Skin epidermis (tissue), 12 donors: Measurements from ENCODE around the gene MSI2.
A peak's percentile ranks its signal among the peaks of the same experiment; 100 is the strongest.

Experiments used
- H3K27ac ChIP-seq, 21 experiments: fragments of 200-600 bp; sonication (generic) in 11 of 21; one replicate each; pipeline ENCODE4 v1.5.0; 2020; ENCODE audit warnings: mild to moderate bottlenecking in 3 of 21, inconsistent platforms in 2 of 21, moderate library complexity in 2 of 21
- H3K4me3 ChIP-seq, 7 experiments: fragments of 200-600 bp; sonication (generic) in 2 of 7; one replicate each; pipeline ENCODE4 v1.5.0; 2020; ENCODE audit warnings: inconsistent platforms in 2 of 7, mild to moderate bottlenecking in 2 of 7, moderate library complexity in 1 of 7

MSI2 gene

DNA sequence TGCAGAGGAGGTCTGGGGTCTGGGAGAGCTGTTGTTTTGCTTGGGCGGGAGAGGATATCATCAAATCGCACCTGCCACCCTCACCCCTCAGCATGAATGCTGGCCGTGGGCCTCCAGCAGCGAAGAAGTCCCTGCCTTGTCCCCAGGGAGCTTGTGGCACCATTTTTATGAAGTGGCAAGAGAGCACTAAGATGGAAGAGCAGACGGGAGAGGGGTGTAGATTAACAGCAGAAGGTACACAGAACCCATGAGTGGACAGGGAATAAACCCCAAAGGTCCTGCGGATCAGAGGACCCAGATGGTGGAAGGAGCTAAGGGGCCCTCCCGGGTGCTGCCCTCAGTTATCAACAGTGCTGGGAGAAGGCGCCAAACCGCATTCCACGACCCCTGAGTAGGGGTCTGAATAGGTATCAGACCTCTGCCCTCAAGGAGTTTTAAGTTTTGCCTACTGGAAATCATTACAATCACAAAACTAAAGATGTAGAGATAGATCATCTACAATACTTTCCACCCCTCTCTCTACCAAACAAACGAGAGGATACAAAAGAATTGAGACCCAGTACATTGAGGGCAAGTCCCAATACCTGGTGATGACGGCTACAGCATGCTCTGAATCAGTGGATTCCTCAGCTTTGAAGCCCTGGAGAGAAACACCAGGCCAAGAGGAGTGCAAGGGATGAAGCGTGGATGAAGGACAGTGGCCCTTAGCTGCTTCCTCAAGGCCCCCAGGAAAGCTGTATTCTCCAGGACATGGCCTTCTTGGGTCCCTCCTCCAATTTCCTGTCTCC, 428.6 kb downstream of the MSI2 start:
- Histone ChIP-seq H3K4me3 (no peak overlapping the region), H3K27ac (no peak overlapping the region)

DNA sequence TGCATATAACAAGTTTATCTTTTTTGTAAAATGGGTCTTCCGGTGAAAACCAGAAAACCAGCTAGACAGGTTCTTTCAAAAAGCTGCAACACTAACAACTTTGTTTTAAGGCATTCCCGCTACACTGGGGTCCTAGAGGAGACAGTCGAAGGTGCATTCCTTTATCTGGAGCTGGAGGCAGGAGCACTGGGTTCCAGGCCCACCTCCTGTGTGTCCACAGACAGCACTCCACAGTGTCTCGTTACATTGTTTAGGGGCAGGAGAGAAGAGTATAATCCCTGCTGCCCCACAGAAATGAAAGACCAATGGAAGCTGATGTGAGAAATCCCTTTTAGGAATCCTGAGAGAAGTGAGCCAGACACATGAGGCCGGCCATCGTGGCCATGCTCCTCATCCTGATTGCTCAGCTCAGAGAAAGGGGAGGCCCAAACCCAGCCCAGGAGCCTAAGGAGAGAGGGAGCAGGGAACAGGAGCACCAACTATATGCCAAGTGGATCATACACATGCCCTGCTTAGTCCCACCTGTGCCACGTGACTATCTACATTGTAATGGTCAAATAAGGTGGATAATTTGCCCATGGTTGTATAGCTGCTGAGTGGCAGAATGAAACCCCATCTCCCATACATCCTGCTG, 429.3 kb downstream of the MSI2 start:
- no peak overlapping the region for H3K27ac ChIP-seq

DNA sequence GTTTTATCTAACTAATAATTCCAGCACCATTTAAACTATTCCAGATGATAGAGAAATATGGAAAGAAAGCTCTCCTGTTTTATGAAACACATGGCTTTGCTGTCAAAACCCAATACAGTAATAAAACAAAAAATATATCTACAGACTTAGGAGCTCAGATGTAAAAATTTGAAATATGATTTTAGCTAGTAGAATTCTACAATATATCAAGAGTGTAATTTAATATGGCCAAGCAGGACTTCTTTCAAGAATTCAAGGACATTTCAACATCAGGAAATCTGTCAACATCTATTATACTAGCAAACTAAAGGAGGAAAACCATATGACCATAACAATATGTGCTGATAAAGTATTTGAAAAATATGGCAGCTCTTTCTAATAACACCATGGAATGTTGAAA, 431.3 kb downstream of the MSI2 start:
- H3K27ac ChIP-seq: no peak overlapping the region
- no peak overlapping the region for H3K4me3 ChIP-seq

More for the DNA sequence above, 429.3 kb downstream of the MSI2 start:
- no peak overlapping the region for H3K4me3 ChIP-seq

DNA sequence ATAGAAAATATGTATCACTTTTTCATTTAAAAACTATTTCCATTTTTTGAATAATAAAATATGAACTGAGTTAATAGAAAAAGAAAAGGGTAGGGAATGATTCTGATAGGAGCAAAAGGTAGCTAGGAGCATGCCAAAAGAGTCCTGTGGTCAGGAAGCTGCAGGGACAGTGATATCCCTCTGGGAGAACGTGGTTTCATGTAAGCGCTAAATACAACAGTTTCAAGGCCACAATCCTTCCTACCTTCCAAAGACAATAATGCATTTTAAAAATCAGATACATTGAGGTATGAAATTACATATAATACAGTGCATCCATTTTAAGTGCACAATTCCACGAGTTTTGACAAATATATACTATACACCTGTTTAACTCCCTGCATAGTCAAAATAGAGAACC, 432.9 kb downstream of the MSI2 start:
- Histone ChIP-seq H3K4me3 (no peak overlapping the region), H3K27ac (no peak overlapping the region)

DNA sequence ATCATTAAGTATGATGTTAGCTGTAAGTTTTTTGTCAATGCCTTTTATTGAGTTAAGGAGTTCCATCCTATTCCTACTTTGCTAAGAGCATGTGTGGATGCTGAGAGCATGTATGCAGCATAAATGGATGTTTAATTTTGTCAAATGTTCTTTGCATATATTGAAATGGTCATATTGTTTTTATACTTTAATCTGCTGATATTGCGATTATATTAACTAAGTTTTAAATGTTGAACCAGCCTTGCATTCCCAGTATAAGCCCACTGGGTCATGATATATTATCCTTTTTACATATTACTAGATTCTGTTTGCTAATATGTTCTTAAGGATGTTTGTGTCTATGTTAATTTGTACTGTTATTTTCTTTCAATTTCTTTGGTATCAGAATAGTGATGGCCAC, 435.6 kb downstream of the MSI2 start:
- Histone ChIP-seq H3K27ac (no peak overlapping the region), H3K4me3 (no peak overlapping the region)

DNA sequence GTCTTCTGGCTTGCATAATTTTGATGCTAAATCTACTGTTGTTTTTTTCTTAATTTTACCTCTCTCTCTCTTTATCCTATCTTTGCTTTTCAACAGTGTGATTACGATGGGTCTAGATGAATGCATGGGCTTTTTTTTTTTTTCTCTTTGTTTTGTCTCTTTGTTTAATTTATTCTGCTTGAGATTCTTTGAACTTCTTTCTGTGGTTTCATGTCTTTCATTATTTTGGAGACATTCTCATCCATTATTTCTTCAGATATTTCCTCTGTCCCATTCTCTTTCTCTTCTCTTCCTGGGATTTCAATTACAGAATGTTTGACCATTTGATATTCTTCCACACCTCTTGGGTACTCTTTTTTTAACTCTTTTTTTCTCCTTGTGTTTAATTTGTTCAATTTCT, 436.4 kb downstream of the MSI2 start:
- Histone ChIP-seq H3K27ac (no peak overlapping the region), H3K4me3 (no peak overlapping the region)

DNA sequence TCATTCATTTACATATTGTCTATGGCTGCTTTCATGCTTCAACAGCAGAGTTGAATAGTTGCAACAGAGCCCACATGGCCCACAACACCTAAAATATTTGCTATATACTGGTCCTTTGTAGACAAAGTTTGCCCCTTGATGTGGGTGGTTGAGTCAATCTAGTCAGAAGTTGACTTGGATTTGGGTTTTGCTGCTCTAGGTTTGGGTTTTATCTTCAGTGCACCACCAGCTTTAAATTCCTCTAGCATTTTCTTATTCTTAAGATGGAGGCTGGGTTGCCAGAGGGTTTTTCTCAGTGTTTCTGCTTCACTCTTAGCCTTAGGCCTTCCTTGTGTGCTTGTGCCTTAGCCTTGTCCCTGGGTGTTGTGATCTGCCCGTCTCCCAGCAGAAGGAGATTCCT, 437.7 kb downstream of the MSI2 start:
- Histone ChIP-seq H3K27ac (no peak overlapping the region), H3K4me3 (no peak overlapping the region)

DNA sequence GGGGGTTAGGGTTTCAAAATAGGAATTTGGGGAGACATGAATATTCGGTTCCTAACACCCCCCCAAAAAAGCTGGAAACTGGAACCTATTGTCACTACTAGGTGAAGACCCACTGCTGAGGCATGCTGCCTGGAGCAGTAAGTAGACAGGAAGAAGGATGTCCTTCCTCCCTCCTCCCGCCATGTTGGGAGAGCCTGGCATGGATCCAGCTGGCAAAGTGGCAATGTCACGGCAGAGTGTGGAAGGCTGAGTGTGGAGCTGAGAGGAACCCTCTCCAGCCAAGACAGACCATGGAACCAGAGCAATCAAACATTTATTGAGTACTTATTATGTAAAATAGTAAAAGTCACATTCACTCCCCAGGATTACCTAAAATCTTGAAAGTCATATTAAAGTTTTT, 439.7 kb downstream of the MSI2 start:
- no peak overlapping the region for H3K27ac ChIP-seq

DNA sequence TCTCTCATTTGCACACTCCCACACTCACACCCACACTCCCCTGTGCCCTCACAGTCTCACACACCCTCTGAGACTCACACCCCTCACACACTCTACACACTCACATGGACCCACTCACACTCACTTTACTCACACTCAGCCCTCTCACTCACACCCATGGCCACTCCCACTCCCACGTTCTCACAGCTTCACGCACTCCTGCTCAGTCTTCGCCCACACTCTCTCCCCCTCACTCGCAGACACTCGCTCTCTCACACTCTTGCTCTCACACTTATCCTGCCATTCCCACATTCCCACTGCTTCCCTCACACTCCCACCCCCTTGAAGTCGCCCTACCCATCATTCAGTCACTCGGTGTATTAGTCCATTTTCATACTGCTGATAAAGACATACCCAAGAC, 440.9 kb downstream of the MSI2 start:
- Histone ChIP-seq H3K27ac (no peak overlapping the region), H3K4me3 (no peak overlapping the region)

More for the DNA sequence above, 439.7 kb downstream of the MSI2 start:
- no peak overlapping the region for H3K4me3 ChIP-seq

DNA sequence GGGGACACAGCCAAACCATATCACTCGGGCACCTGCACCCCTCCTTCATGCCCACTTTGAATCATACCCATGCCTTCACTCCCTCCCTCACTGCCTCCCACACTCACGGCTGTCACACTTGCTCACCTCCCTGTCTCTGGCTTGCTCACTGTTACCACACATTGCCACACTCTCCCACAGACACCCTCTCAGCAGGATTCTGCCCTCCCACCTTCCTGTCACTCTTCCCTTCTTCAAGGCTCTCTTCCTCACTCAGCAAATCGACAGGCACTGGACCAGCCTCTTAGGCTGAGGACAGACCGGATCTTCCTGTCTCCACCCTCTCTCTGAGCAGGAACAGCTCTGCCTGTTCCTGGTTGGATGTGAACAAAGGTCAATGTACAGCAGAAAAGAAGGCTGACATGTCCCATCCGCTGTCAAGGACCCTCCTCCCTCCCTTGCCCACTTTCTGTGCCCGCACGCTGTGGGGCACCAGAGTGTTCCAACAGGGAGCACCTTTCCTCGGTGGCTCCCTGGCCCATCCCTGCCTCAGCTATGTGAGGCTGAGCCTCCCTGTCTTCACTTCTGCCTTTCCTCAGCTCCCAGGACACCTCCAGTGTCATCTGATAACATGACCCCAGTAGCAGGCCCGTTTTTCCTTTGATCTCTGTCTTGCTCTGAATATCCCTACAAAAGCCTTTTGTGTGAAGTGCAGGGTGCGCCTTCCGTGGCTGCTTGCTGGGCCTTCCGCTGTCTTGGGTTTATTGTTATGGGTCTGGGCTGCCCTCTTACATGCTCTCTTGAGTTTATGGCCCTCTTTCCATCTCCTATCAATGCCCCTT, 441.8 kb downstream of the MSI2 start:
- H3K27ac ChIP-seq: peak overlapping the region in 2 of 21 experiments; percentile 23 to 58
- no peak overlapping the region for H3K4me3 ChIP-seq

DNA sequence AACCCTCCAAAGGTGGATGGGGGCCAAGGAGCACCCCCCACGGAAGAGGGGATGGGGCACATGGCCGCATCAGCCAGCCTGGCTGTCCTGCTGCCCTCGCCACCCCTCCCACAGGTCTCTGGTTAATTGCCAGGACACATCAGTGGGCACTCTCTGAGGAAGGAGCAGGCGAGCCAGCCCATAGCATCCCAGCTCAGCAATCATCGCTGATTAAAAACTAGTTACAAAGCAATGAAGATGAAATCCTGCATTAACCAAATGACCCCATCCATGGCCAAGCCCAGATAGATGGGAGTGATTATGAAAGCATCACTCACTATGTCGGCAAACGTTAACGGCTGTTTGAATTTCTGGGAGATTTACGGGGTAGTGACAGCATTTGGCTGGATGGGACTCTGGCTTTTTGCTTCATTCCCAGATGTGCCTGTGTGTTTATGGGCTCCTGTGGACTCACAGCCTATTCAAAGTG, 443.5 kb downstream of the MSI2 start:
- H3K4me3 ChIP-seq: no peak overlapping the region
- no peak overlapping the region for H3K27ac ChIP-seq

DNA sequence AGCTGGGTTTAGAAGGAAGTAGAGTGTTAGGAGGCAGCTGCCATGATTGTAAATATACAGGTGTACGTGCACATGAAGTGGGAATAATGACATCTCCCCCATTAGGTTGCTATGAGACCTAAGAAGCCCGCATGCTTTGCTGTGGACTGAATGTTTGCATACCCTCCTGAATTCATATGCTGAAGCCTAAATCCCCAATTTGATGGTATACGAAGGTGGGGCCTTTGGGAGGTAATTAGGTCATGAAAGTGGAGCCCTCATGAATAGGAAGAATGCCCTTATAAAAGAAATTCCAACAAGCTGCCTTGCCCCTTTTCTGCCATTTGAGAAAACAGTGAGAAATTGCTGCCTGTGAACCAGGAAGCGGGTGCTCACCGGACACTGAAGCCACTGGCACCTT, 444.8 kb downstream of the MSI2 start:
- Histone ChIP-seq H3K4me3 (no peak overlapping the region), H3K27ac (no peak overlapping the region)

DNA sequence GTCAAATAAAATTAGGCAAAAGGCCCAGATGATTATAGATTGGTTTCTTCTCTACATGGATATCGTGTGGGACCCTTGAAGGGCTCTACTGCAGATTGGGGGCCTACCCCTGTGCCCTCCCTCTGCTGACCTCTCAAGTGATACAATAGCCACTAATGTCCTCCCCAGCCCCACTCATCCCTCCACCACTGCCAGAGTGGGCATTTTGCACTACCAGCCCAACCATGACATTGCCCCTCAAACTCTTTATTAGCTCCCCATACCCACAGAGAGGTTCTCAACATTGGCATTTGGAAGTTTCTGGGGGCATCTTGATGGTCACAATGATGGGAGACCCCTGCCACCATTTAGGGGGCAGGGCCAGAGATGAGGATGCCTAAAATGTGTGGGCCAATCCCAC, 446.9 kb downstream of the MSI2 start:
- H3K27ac ChIP-seq: no peak overlapping the region
- H3K4me3 ChIP-seq: no peak overlapping the region

DNA sequence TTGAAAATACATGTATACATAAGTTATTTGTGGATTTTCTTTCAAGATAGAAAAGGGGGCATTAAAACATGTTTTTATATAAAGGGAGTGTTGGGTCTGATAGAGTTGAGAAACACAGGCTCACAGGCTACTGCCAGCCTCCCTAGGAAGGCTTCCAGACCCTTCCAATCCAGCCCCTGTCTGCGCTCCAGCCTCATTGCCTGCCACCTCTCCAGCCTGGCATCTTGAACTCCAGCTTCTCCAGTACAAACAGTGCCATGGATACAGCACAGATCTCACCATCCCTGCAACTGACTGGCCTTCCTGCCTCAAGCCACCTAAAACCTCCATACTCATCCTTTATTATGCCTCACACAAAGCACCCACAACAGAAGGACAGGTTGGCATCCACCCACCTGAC, 448.1 kb downstream of the MSI2 start:
- Histone ChIP-seq H3K27ac (no peak overlapping the region), H3K4me3 (no peak overlapping the region)

DNA sequence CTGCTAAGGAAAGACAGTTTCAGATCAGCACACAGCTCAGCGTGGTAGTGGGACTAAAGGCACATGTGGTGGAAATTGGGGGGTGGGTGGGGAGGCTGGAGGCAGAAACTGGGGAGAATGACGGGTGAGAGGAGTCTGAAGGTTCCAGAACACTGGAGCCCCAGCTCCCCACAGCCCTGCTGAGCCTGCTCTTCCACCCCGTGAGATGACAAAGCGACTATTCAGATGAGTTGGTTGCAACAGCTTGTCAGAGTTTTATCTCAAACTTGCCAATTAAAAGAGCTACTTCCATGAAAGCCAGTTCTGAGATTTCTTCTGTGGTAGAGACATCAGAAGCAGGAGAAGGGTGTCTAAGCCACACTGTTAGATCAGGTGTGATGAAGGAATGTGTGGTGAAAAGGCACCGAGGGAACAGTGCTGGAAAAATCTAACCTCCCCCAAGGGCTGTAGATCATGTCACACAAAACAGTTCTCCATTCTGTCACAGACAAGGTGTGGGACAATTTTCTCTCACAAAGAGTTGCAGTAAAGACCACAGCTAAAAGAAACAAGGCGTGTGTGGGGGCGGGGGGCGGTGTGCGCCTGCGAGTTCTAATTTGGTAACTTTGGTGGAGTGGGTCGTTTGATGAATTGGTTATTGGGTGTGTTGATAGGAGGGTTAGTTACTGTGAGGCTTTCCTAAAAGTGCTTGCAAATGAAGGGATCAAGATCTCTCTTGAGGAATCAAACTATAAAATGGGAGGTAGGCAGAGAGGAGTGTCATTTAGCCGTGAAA, 449.8 kb downstream of the MSI2 start:
- H3K27ac ChIP-seq: peak overlapping the region in 2 of 21 experiments; percentile 24 to 30
- no peak overlapping the region for H3K4me3 ChIP-seq

DNA sequence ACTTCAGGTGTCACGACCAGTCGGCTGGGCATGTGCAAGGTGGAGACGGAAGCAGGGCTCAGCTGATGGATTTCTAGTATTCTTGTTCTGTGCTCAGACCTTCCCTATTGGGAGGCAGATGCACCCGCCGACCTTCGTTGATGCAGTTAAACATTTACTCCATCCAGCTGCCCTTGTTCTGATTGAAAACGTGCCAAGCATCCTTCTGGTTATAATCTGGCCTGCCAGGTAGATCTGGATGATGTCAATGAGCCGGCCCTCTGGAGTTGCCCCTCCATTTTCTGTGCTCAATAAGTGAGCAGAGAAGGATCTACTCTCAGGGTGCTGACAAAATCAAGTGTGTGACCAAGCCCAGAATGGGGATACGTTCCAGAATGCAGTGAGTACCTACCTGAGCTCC, 450.4 kb downstream of the MSI2 start:
- no peak overlapping the region for H3K27ac ChIP-seq
- H3K4me3 ChIP-seq: no peak overlapping the region

DNA sequence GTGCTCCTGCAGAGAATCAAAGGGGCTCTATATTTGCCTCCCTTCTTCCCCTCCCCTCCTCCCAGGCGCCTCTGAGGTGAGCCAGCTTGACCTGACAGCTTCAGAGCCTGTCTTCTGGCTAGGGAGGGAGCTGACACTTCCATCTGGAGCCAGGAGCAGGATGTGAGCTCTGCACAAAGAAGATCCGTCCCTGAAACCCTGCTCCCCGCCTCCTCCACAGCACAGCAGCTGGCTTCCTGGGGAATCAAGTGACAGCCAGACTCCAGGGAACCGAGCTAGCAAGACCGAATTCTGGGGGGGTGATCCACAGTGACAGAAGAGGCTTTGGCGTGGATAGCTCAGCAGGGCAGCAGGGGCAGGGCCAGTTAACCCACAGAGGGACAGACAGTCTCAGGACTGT, 451.6 kb downstream of the MSI2 start:
- no peak overlapping the region for H3K4me3 ChIP-seq
- no peak overlapping the region for H3K27ac ChIP-seq

DNA sequence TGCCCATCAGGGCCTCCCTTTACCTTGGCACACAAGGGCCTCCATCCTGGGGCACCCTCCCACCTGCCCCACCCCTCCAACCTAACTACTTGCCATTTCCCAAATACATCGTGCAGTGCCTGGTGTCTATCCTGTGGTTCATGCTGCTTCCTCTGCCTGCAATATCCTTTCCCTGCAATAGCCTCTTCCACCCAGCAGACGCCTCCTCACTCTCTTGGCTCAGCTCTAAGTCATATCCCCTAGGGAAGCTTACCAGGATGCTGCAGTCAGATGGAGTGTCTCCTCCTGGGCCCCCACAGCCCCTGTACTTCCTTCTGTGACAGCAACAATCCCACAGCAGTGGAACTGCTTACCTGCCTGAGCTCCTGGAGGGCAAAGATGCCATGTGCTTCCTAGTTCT, 452.1 kb downstream of the MSI2 start:
- Histone ChIP-seq H3K4me3 (no peak overlapping the region), H3K27ac (no peak overlapping the region)

DNA sequence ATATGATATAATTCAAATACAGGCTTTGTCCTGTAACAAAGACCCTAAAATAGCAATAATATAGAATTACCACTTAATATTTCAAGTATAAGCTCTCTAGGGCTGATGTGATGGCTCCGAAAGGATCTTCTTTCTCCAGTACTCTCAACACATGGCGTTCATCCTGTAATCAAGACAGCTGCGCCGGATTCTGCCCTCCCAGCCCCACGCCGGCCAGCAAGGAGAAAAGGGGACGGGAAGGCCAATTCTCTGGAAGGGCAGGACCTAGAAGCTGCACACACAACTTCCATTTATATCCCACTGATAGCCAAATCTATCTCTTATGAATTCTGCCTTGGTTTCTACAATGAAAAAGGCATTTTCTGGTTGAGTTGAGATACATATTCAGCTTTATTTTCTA, 456.8 kb downstream of the MSI2 start:
- Histone ChIP-seq H3K4me3 (no peak overlapping the region), H3K27ac (no peak overlapping the region)

DNA sequence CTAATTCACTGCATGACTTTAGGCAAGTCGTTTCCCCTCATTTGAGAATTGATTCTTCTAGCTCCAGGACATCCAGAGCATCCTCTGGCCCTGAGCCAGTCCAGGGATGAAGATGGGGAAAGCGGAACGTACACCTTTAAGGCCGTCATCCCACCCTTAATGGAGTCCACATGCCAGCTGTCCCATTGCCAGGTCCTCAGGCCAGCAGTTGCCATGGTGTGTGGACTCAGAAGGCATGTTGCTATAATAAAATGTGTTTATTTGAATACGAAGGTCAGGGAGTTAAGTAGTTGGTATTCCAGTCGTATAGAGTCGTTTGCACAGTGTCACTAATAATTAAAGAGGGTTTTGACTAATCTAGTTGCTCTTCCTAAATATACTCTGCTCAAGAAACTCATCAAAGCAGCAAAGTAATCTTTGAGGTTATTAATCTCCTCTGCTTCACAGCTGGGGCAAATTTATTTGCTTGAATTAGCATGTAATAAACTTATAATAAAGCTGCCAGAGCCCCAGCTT, 458.4 kb downstream of the MSI2 start:
- H3K27ac ChIP-seq: no peak overlapping the region
- no peak overlapping the region for H3K4me3 ChIP-seq
